Nephron progenitor cell (in vitro differentiated cells): Measurements from ENCODE around the gene DRC3.

Experiments
- DNase-seq: peaks from one replicate; pipeline ENCODE4 v3.0.0; 2021
- H3K27ac Mint-ChIP-seq: 2 replicates; pipeline ENCODE4 v1.8.0; 2021; ENCODE audit warnings: mild to moderate bottlenecking, moderate library complexity, mixed read lengths
- H3K27me3 Mint-ChIP-seq: 2 replicates; pipeline ENCODE4 v1.8.0; 2021; ENCODE audit warnings: mild to moderate bottlenecking, low read depth, mixed read lengths; ENCODE audit not compliant: poor library complexity
- H3K36me3 Mint-ChIP-seq: 2 replicates; pipeline ENCODE4 v1.8.0; 2021; ENCODE audit warnings: low read depth, mixed read lengths
- H3K4me1 Mint-ChIP-seq: 2 replicates; pipeline ENCODE4 v1.8.0; 2021; ENCODE audit warnings: mixed read lengths
- H3K4me3 Mint-ChIP-seq: 2 replicates; pipeline ENCODE4 v1.8.0; 2021; ENCODE audit warnings: mild to moderate bottlenecking, moderate library complexity, mixed read lengths
- H3K9me3 Mint-ChIP-seq: 2 replicates; pipeline ENCODE4 v1.8.0; 2021; ENCODE audit warnings: mild to moderate bottlenecking, moderate library complexity, mixed read lengths
- TF ChIP-seq, protein P1 (sequence below): fragments of 200-600 bp; sonication (generic); IDR thresholded peaks from 2 replicates; pipeline ENCODE4 v1.5.0; 2021; ENCODE audit warnings: antibody characterized with exemption

Gene DRC3

DNA sequence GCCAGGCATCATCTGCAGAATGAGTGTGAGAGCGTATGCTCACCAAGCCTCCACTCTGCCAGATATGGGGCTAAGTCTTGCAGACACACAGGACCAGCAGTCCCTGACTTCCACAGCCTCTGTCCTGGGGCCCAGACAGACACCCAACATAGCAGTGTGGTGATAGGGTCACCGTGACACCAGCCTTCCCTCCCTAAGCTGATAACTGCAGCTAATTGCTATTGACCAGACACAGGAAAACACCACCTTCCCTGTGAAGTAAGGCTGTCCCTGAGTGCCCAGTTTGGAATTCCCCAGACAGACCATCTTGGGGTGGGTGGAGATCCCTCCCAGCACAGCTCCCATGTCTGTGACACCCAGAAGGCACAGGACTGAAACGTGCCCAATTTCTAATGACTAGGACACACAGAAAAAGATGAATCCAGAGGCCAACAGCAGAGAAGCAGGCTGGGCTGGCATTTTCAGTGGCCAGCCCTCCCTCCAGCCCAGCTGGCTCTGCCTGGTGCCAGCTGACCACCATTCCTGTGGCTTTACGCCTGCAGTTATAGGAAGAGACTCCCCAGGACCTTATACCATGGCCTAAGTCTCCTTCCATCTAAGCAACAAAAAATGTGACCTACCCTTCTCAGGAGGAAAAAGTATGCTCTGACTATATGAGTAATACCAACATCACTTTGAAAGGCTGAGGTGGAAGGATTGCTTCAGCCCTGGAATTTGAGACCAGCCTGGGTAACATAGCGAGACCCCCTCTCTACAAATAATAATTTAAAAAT lies 36.0 kb downstream of the DRC3 start:
- no peak for DNase-seq
- Mint-ChIP-seq H3K9me3 (peaks cover 10% of the 10 kb centered on the region), H3K36me3 (peaks cover 23% of the 10 kb centered on the region), H3K27me3 (peaks cover 9% of the 10 kb centered on the region), H3K4me1 (peaks cover 12% of the 10 kb centered on the region), H3K27ac (no peak overlapping the region), H3K4me3 (no peak overlapping the region)
- TF ChIP-seq, protein P1, sequence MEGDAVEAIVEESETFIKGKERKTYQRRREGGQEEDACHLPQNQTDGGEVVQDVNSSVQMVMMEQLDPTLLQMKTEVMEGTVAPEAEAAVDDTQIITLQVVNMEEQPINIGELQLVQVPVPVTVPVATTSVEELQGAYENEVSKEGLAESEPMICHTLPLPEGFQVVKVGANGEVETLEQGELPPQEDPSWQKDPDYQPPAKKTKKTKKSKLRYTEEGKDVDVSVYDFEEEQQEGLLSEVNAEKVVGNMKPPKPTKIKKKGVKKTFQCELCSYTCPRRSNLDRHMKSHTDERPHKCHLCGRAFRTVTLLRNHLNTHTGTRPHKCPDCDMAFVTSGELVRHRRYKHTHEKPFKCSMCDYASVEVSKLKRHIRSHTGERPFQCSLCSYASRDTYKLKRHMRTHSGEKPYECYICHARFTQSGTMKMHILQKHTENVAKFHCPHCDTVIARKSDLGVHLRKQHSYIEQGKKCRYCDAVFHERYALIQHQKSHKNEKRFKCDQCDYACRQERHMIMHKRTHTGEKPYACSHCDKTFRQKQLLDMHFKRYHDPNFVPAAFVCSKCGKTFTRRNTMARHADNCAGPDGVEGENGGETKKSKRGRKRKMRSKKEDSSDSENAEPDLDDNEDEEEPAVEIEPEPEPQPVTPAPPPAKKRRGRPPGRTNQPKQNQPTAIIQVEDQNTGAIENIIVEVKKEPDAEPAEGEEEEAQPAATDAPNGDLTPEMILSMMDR = no peak

- TF ChIP-seq, protein P1 = no peak
- Mint-ChIP-seq H3K9me3 (peaks cover 10% of the 10 kb centered on the region), H3K27me3 (peaks cover 9% of the 10 kb centered on the region), H3K4me1 (peaks cover 12% of the 10 kb centered on the region), H3K27ac (no peak overlapping the region), H3K36me3 (peaks cover 23% of the 10 kb centered on the region), H3K4me3 (no peak overlapping the region)
- no peak for DNase-seq
Measured at GRCh38 chr17:18009609-18010420, 37.2 kb downstream of the DRC3 start.

DNA sequence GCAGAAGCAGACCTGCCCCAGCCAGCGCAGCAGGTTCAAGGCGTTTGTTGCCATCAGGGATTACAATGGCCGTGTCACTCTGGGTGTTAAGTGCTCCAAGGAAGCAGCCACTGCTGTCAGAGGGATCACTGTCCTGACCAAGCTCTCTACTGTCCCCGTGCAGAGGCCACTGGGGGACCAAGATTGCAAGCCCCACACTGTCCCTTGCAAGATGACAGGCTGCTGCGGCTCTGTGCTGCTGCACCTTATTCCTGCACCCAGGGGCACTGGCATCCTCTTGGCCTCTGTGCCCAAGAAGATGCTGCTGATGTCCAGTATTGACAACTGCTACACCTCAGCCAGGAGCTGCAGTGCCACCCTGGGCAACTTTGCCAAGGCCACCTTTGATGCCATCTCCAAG lies 38.6 kb downstream of the DRC3 start:
- Mint-ChIP-seq H3K9me3 (peaks cover 10% of the 10 kb centered on the region), H3K27me3 (peaks cover 6% of the 10 kb centered on the region), H3K27ac (no peak overlapping the region), H3K36me3 (peaks cover 23% of the 10 kb centered on the region), H3K4me1 (peaks cover 15% of the 10 kb centered on the region), H3K4me3 (no peak overlapping the region)
- no peak for DNase-seq
- TF ChIP-seq, protein P1 = no peak

DNA sequence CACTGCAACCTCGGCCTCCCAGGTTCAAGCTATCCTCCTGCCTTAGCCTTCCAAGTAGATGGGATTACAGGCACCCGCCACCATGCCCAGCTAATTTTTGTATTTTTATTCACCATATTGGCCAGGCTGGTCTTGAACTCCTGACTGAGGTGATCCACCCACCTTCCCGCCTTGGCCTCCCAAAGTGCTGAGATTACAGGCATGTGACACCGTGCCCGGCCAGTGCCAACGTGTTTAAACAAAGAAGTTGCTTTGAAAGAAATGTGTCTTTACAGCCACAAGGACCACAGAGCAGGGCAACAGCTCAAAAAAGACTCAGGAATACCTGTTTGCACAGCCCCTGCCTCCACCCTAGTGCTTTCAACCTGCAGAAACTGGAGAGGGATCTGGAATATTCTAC lies 41.3 kb downstream of the DRC3 start:
- H3K36me3 Mint-ChIP-seq = peaks cover 23% of the 10 kb centered on the region
- TF ChIP-seq, protein P1 = no peak
- DNase-seq = no peak
- no peak overlapping the region for H3K27ac Mint-ChIP-seq
- H3K27me3 Mint-ChIP-seq = no peaks in the 10 kb centered on the region
- peaks cover 10% of the 10 kb centered on the region for H3K9me3 Mint-ChIP-seq
- H3K4me1 Mint-ChIP-seq = peaks cover 8% of the 10 kb centered on the region
- H3K4me3 Mint-ChIP-seq = no peak overlapping the region

GRCh38 chr17:18015593-18015992 lies 42.9 kb downstream of the DRC3 start:
- peaks cover 8% of the 10 kb centered on the region for H3K4me1 Mint-ChIP-seq
- no peak overlapping the region for H3K4me3 Mint-ChIP-seq
- H3K27me3 Mint-ChIP-seq = no peaks in the 10 kb centered on the region
- no peak overlapping the region for H3K27ac Mint-ChIP-seq
- peaks cover under 1% of the 10 kb centered on the region for H3K9me3 Mint-ChIP-seq
- H3K36me3 Mint-ChIP-seq = peaks cover 10% of the 10 kb centered on the region
- DNase-seq = no peak
- TF ChIP-seq, protein P1 = no peak
